ENCODE results near the gene ZBTB39. TPM values are rescaled to one million over a fixed set of nuclear protein-coding genes. Genes with fewer than 3 reads are reported as not detected.
"Not testable (repeated sequence)": the region's sequence is repeated elsewhere in the genome, so short reads cannot be mapped to it uniquely, and the experiment has no call there.

Gene ZBTB39
- total RNA-seq, 2 experiments from 2014 or later: 7.7 to 8.2 TPM

DNA sequence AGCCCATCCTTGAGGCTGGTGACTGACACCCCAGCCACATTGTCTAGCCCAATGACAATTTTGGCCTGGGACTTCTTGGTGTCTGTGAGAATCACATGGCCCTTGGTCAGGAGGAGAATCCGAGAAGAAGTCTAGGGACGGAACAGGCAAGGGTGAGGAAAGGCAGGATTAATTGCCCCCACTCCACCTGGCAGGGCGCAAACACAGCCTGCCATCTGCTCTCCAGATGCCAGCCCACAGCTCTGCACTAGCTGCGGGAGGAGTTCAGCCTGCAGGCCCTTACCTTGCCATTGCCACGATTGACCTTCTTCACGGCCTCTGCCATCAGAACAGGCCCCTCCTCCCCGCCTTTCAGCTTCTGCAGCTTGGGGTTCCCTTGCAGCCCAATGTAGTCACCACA lies 23.1 kb upstream of the ZBTB39 start:
- Mint-ChIP-seq H3K4me3 (no peak overlapping the region), H3K36me3 (ENCODE audit: low read depth) (no peaks in the 10 kb centered on the region), H3K9me3 (ENCODE audit: insufficient read depth) (no peaks in the 10 kb centered on the region), H3K4me1 (ENCODE audit: low read depth) (peaks cover 35% of the 10 kb centered on the region), H3K27ac (no peak overlapping the region), H3K27me3 (ENCODE audit: low read depth) (no peaks in the 10 kb centered on the region)
- ChIA-PET POLR2A (interaction anchor here (1.0 kb wide), 1 partner anchor 34 kb away, joined by 3 read pairs; no protein-coding TSS in a partner anchor), CTCF (interaction anchor here (1.3 to 16.8 kb wide), 5 partner anchors 11 to 32 kb away, joined by 4 to 229 read pairs (median 34); partner anchors contain the start of gene MYO1A)
- DNase-seq (no peak), ATAC-seq (no peak)

DNA sequence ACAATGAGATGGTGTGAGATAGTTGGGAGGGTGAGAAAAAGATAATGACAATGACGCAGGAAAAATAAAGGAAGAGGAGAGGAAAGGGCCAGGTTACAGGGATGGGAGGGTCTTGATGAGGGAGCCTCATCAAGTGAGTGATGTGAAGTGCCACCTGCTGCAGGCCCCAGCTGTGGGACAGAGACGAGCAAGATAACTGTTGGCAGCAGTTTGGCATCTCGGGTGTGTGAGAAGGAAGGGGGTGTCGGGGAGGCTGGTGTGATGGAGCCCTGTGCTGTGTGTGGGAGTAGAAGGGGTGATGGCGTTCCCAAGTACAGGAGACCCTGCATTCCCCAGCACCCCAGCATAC lies 21.4 kb upstream of the ZBTB39 start:
- Mint-ChIP-seq H3K4me1 (ENCODE audit: low read depth) (peaks cover 35% of the 10 kb centered on the region), H3K27me3 (ENCODE audit: low read depth) (peaks cover 2% of the 10 kb centered on the region), H3K4me3 (no peak overlapping the region), H3K27ac (no peak overlapping the region), H3K9me3 (ENCODE audit: insufficient read depth) (no peaks in the 10 kb centered on the region), H3K36me3 (ENCODE audit: low read depth) (no peaks in the 10 kb centered on the region)
- ChIA-PET POLR2A (interaction anchor here (0.7 to 1.3 kb wide), 6 partner anchors 16 to 405 kb away, joined by 3 to 5 read pairs (median 3); partner anchors contain the start of gene NACA), CTCF (interaction anchor here (0.8 to 16.8 kb wide), 11 partner anchors 10 to 270 kb away, joined by 3 to 229 read pairs (median 7); partner anchors contain the start of genes STAT6 and ZBTB39)
- no peak for DNase-seq
- no peak for ATAC-seq

DNA sequence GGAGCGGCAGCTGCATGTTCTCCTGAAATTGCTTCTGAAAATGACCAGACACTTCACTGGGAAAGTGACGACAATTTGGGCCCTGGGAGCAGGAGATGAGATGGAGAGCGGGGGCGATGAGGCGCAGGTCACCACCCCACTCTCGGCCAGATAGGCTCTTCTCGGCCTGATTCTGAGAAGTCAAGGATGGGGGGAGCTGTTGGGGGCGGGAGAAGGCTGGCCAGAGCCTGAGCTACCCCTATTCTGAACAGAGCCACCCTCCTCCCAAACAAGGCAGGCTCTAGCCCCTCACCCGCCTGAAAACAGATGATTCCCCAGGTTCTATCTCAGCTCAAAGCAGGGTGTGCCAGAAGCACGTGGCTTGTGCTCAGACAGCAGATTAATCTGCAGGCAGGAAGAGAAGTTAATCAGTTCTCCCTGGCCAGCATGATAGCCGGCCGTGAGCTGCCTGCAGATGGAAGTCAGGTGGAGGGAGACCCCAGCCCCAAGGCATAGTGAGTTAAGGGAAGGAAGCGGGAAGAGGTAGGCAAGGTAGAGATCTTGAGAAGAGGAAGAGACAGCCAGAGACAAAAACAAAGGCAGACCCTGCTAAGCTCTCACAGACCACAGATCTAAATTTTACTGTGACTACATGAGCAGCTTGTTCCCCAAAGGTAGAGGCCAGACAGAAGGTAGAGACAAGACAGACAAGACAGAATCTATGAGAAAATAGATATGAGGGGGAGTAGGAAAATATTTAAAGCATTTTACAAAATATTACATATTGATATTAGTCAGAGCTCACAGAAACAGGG lies 20.9 kb upstream of the ZBTB39 start:
- DNase-seq: no peak
- H3K4me1 Mint-ChIP-seq (ENCODE audit: low read depth): peaks cover 35% of the 10 kb centered on the region
- peaks cover 2% of the 10 kb centered on the region for H3K27me3 Mint-ChIP-seq (ENCODE audit: low read depth)
- H3K4me3 Mint-ChIP-seq: no peak overlapping the region
- H3K9me3 Mint-ChIP-seq (ENCODE audit: insufficient read depth): no peaks in the 10 kb centered on the region
- H3K36me3 Mint-ChIP-seq (ENCODE audit: low read depth): no peaks in the 10 kb centered on the region
- ATAC-seq: no peak
- peak overlapping the region; percentile 55 for H3K27ac Mint-ChIP-seq
- ChIA-PET POLR2A (interaction anchor here (0.7 to 1.3 kb wide), 4 partner anchors 16 to 404 kb away, joined by 3 to 5 read pairs (median 3); no protein-coding TSS in a partner anchor), CTCF (interaction anchor here (0.8 to 16.8 kb wide), 11 partner anchors 9 to 270 kb away, joined by 3 to 229 read pairs (median 7); partner anchors contain the start of genes STAT6 and ZBTB39)

DNA sequence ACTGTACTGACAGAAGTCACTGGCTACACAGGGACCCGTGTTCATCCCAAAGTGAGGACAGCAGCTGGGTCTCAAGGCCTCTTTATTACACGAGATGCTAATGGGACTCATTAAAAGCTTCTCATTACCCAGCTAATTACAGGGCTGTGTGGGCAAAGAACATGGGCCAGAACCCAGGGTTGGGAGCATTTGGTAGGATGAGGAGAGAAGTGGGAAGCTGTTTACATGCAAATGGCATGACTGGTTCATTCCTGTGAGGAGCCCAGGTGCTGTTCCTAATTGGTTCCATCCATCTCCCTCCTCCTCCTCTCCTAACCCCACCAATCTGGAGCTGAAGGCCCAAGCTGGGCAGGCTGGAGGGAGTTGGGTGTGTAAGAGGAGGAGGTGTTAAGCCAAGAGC lies 18.9 kb upstream of the ZBTB39 start:
- no peaks in the 10 kb centered on the region for H3K36me3 Mint-ChIP-seq (ENCODE audit: low read depth)
- POLR2A ChIA-PET: no interaction called here
- H3K27ac Mint-ChIP-seq: no peak overlapping the region
- no peak for DNase-seq
- no peak for ATAC-seq
- H3K9me3 Mint-ChIP-seq (ENCODE audit: insufficient read depth): no peaks in the 10 kb centered on the region
- peaks cover 20% of the 10 kb centered on the region for H3K4me1 Mint-ChIP-seq (ENCODE audit: low read depth)
- CTCF ChIA-PET: interaction anchor here (0.8 to 16.8 kb wide), 6 partner anchors 14 to 87 kb away, joined by 5 to 229 read pairs (median 6); partner anchors contain the start of gene ZBTB39
- H3K4me3 Mint-ChIP-seq: no peak overlapping the region
- peaks cover 2% of the 10 kb centered on the region for H3K27me3 Mint-ChIP-seq (ENCODE audit: low read depth)

DNA sequence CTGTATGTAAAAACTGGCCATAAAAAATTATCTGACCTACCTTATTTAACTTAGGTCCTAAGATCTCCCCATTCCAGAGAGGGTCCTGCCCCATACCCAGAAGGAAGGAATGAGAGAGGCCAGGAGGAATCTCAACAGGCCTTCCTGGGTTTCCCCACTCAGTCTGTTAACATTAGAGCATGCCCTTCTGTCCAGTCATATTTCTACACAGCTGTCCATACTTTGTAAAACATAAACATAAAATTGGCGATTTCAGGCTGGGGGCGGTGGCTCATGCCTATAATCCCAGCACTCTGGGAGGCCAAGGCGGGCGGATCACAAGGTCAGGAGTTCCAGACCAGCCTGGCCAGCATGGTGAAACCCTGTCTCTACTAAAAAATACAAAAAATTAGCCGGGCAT lies 16.0 kb upstream of the ZBTB39 start:
- POLR2A ChIA-PET; DNase-seq; H3K27me3 Mint-ChIP-seq (ENCODE audit: low read depth); H3K9me3 Mint-ChIP-seq (ENCODE audit: insufficient read depth); ATAC-seq; H3K36me3 Mint-ChIP-seq (ENCODE audit: low read depth); H3K4me3 Mint-ChIP-seq: not testable (repeated sequence)
- CTCF ChIA-PET: interaction anchor here (0.9 to 1.8 kb wide), 6 partner anchors 9 to 47 kb away, joined by 3 to 6 read pairs (median 3); no protein-coding TSS in a partner anchor
- peak overlapping the region; percentile 15 for H3K27ac Mint-ChIP-seq
- H3K4me1 Mint-ChIP-seq (ENCODE audit: low read depth): peaks cover 15% of the 10 kb centered on the region

DNA sequence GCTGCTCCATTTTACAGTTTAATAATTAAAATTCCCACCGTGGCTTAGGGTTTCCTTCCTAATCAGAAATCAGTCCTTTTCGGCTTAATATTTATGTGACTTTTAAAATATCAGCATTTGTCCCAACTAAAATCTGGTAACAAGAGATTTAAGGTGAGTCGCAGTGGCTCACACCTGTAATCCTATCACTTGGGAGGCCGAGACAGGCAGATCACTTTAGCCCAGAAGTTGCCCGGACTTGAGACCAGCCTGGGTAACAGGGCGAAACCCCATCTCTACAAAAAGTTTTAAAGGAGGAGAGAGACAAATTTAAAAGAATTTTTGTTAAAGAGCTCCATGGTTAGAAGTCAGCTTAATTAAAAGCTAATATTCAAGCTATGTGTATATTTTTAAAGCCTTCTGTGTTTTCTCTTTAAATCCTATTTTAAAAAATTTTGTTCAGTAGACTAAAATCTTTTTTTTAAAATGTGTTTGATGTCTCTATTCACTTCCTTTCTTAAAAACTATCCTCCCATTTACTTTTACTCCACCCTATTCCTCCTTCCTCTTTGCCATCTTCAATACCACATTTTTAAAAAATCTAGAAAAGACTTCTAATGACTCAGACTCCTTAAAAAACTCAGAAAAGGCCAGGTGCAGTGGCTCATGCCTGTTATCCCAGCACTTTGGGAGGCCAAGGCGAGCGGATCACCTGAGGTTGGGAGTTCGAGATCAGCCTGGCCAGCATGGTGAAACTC lies 13.8 kb upstream of the ZBTB39 start:
- CTCF ChIA-PET: interaction anchor here (0.9 to 2.7 kb wide), 7 partner anchors 11 to 104 kb away, joined by 3 to 15 read pairs (median 7); no protein-coding TSS in a partner anchor

DNA sequence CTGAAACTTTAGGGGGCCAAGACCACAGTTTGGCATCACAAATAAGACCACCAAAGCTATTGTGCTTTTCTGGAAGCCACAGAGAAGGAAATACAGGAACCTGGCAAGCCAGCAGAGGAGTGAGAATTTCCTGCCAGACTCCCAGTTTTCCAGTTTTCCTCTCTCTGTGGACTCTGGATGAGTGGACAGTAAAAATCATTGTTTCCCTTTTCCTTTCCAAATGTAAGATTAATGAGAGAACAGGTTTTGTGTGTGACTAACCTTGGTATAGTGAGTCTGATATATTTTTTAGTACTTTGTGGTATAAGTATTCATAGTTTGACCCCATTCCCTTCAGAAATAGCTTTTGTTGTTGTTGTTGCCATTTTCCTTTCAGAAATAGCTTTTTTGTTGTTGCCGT lies 12.6 kb upstream of the ZBTB39 start:
- no peaks in the 10 kb centered on the region for H3K9me3 Mint-ChIP-seq (ENCODE audit: insufficient read depth)
- no peaks in the 10 kb centered on the region for H3K36me3 Mint-ChIP-seq (ENCODE audit: low read depth)
- H3K4me1 Mint-ChIP-seq (ENCODE audit: low read depth): peaks cover 6% of the 10 kb centered on the region
- ChIA-PET POLR2A (no interaction called here), CTCF (interaction anchor here (0.7 to 2.7 kb wide), 9 partner anchors 10 to 105 kb away, joined by 3 to 15 read pairs (median 4); no protein-coding TSS in a partner anchor)
- no peak overlapping the region for H3K27ac Mint-ChIP-seq
- ATAC-seq (no peak), DNase-seq (no peak)
- H3K27me3 Mint-ChIP-seq (ENCODE audit: low read depth): peaks cover 8% of the 10 kb centered on the region
- no peak overlapping the region for H3K4me3 Mint-ChIP-seq

More for the DNA sequence above, 13.8 kb upstream of the ZBTB39 start:
- no peak for DNase-seq
- Mint-ChIP-seq H3K27ac (no peak overlapping the region), H3K36me3 (ENCODE audit: low read depth) (no peaks in the 10 kb centered on the region), H3K4me3 (no peak overlapping the region), H3K27me3 (ENCODE audit: low read depth) (peaks cover 3% of the 10 kb centered on the region), H3K4me1 (ENCODE audit: low read depth) (peaks cover 6% of the 10 kb centered on the region), H3K9me3 (ENCODE audit: insufficient read depth) (no peaks in the 10 kb centered on the region)
- no peak for ATAC-seq
- POLR2A ChIA-PET: no interaction called here

DNA sequence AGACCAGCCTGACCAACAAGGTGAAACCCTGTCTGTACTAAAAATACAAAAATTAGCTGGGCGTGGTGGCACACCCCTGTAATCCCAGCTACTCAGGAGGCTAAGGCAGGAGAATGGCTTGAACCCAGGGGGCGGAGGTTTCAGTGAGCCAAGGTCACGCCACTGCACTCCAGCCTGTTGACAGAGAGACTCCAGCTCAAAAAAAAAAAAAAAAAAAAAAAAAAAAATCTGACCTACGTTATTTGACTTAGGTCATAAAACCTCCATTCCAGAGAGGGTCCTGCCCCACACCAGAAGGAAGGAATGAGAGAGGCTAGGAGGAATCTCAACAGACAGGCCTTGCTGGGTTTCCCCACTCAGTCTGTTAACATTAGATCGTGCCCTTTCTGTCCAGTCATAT lies 12.0 kb upstream of the ZBTB39 start:
- POLR2A ChIA-PET; H3K36me3 Mint-ChIP-seq (ENCODE audit: low read depth); H3K27ac Mint-ChIP-seq; H3K4me1 Mint-ChIP-seq (ENCODE audit: low read depth); DNase-seq; H3K4me3 Mint-ChIP-seq; ATAC-seq; H3K9me3 Mint-ChIP-seq (ENCODE audit: insufficient read depth); H3K27me3 Mint-ChIP-seq (ENCODE audit: low read depth): not testable (repeated sequence)
- CTCF ChIA-PET: interaction anchor here (0.7 to 2.7 kb wide), 8 partner anchors 9 to 45 kb away, joined by 3 to 15 read pairs (median 4); no protein-coding TSS in a partner anchor

DNA sequence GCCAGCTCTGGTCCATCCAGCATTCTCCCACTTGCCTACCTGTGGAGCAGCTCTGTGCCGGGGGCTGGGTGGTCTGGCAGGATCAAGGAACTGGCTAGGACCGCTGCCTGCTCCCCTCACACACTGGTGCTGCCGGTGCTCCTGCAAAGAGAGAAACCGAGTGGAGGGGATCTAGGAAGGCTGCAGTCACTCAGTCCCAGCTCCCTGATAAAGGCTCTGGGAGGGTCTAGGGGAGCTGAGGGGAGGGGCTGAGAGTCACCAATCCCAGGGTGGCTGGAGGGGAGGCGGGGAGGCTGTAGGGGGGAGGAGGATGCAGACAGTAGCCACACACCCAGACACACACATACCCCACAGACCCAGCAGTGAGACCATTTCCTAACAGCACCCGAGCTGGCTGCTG lies 10.0 kb upstream of the ZBTB39 start, which contains the start of gene TAC3:
Gene TAC3 (minus strand): TSS at position 182 of the 400 bp plus-strand sequence. CDS start 732 bp downstream, outside the sequence.
- DNase-seq: no peak
- Mint-ChIP-seq H3K27ac (no peak within 1 kb of the TSS), H3K4me1 (ENCODE audit: low read depth) (peaks cover 22% of the 10 kb centered on the region), H3K36me3 (ENCODE audit: low read depth) (no peaks in the 10 kb centered on the region), H3K4me3 (no peak within 1 kb of the TSS), H3K27me3 (ENCODE audit: low read depth) (peaks cover 10% of the 10 kb centered on the region), H3K9me3 (ENCODE audit: insufficient read depth) (no peaks in the 10 kb centered on the region)
- ATAC-seq: no peak
- POLR2A ChIA-PET: interaction anchor here (0.6 to 1.1 kb wide), 3 partner anchors 8 to 63 kb away, joined by 3 to 4 read pairs (median 3); no protein-coding TSS in a partner anchor
- CTCF ChIA-PET: interaction anchor here (1.1 to 2.0 kb wide), 7 partner anchors 10 to 111 kb away, joined by 3 to 13 read pairs (median 5); partner anchors contain the start of gene ZBTB39

DNA sequence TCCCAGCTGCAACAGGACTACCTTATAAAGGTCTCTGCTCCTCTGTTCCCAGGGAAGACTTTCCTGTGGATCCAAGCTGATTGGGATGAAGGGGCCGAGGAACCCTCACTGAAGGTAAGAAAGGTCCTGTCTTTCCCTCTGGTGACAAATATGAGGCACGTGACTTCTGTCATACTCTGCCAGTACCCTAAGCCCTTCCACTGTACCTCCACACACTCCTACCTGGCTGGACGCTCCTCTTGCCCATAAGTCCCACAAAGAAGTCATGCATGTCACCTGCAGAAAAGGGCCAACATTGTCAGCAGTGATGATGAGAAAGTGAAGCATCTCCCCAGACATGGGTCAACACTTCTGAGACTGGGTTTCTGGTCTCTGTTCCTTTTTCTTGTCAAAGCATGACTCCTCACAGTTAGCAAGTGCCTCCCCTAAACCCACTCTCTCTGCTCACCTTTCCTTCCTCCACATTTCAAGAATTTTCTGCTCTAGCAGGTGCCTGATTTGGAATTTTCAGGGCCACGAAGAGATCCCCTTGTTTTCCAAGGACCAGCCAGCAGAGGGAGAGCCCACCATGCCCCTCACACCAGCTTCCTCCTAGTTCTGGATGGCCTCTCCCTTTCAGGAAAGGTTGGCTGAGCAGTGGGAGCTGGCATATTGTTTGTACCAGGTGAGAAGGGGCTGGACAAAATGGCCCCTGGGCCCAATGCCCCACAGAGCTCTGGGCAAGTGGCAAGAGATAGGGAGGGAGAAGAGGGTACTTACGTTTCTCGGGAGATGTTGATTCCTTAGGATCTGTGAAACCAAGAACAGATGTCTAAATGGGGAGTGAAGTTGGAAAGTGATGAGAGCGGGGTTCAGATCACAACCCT lies 6.5 kb upstream of the ZBTB39 start:
- Mint-ChIP-seq H3K4me3 (no peak overlapping the region), H3K27me3 (ENCODE audit: low read depth) (peaks cover 10% of the 10 kb centered on the region), H3K4me1 (ENCODE audit: low read depth) (peaks cover 40% of the 10 kb centered on the region), H3K36me3 (ENCODE audit: low read depth) (no peaks in the 10 kb centered on the region), H3K27ac (no peak overlapping the region), H3K9me3 (ENCODE audit: insufficient read depth) (no peaks in the 10 kb centered on the region)
- no peak for DNase-seq
- POLR2A ChIA-PET: interaction anchor here (0.7 kb wide), 1 partner anchor 39 kb away, joined by 3 read pairs; no protein-coding TSS in a partner anchor
- ATAC-seq: no peak
- CTCF ChIA-PET: interaction anchor here (1.0 to 10.3 kb wide), 5 partner anchors 15 to 99 kb away, joined by 3 to 201 read pairs (median 7); partner anchors contain the start of gene STAT6

All from activated CD8-positive, alpha-beta T cell treated with anti-CD3 and anti-CD28 coated beads, Interleukin-2, amount 10 ng/mL, durations not matched to agents 7 days and 5 days (primary cell).